T-helper 22 cell (primary cell): ENCODE measurements around the gene CFAP99.
A peak's percentile ranks its signal among the peaks of the same experiment; 100 is the strongest.
"Not testable (repeated sequence)": the region's sequence is repeated elsewhere in the genome, so short reads cannot be mapped to it uniquely, and the experiment has no call there.

ENCODE experiments used
- DNase-seq: peaks from one replicate; pipeline ENCODE4 v3.0.0-alpha.2; 2020; ENCODE audit warnings: low read depth

CFAP99 gene

GRCh38 chr4:2449051-2449450 is 30.3 kb downstream of the CFAP99 start:
- DNase-seq, result no peak

GRCh38 chr4:2449511-2450392 is 31.0 kb downstream of the CFAP99 start:
- DNase-seq, result no peak

- no peak for DNase-seq
These were observed 31.8 kb downstream of the CFAP99 start for GRCh38 chr4:2450394-2451035.

- no peak for DNase-seq
These were observed 32.3 kb downstream of the CFAP99 start for GRCh38 chr4:2451036-2451520.

GRCh38 chr4:2451821-2452785 is 33.3 kb downstream of the CFAP99 start:
- no peak for DNase-seq

GRCh38 chr4:2457481-2458295 is 38.9 kb downstream of the CFAP99 start:
- no peak for DNase-seq

GRCh38 chr4:2458546-2459491 is 40.1 kb downstream of the CFAP99 start:
- DNase-seq, result no peak

- DNase-seq, result no peak
These were observed 41.0 kb downstream of the CFAP99 start for GRCh38 chr4:2459589-2460349.

- DNase-seq, result no peak
These were observed 42.6 kb downstream of the CFAP99 start for GRCh38 chr4:2461246-2461960.

GRCh38 chr4:2462218-2462991 is 43.6 kb downstream of the CFAP99 start:
- DNase-seq, result peak; percentile 42

GRCh38 chr4:2462992-2463762 is 44.4 kb downstream of the CFAP99 start:
- no peak for DNase-seq

- DNase-seq, result no peak
These were observed 46.3 kb downstream of the CFAP99 start for GRCh38 chr4:2465032-2465431.

- DNase-seq, result not testable (repeated sequence)
These were observed 46.8 kb downstream of the CFAP99 start for GRCh38 chr4:2465544-2465943.

- DNase-seq, result peak; percentile 95
These were observed 49.9 kb downstream of the CFAP99 start, which contains the start of gene RNF4 for GRCh38 chr4:2468456-2469191. RNF4 (plus strand) TSS chr4:2469106; CDS start chr4:2490494, 21,388 bp downstream.

- peak; percentile 66 for DNase-seq
These were observed 50.6 kb downstream of the CFAP99 start for GRCh38 chr4:2469192-2469984.
